Subcutaneous adipose tissue (tissue), 4 donors: ENCODE data around the gene NIN. TPM values are rescaled to one million over a fixed set of nuclear protein-coding genes. Genes with fewer than 3 reads are reported as not detected.

ENCODE experiments used
- total RNA-seq, 4 donors: library from RNA; depleted of rRNA; stranded (reverse); fragments of >200 nt; gene quantifications; one replicate each; pipeline ENCODE4 v1.1.0, GENCODE V29; 2016
- TF ChIP-seq, protein P1 (sequence below): fragments of 450-650 bp; IDR thresholded peaks from one replicate; pipeline ENCODE4 v1.5.1; 2016; ENCODE audit warnings: low read depth, mild to moderate bottlenecking, control low read depth, antibody characterized with exemption, moderate library complexity

The NIN gene
- total RNA-seq, 4 donors from 2014 or later: 33.2 to 44.0 (median 40.6) TPM

DNA sequence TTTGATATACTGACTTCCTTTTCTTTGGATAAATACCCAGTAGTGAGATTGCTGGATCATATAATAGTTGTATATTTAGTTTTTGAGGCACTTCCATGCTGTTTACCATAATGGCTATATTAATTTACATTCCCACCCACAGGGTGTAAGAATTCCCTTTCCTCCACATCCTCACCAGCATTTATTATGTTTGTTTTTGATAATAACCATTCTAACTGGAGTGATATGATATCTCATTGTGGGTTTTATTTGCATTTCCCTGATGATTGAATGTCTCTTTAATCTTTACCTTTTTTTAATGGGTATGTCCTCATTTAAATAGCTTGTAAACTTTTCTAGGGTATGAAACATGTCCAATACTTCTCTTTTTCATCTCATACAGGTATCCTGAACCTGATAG, 151.3 kb downstream of the NIN start:
- TF ChIP-seq, protein P1, sequence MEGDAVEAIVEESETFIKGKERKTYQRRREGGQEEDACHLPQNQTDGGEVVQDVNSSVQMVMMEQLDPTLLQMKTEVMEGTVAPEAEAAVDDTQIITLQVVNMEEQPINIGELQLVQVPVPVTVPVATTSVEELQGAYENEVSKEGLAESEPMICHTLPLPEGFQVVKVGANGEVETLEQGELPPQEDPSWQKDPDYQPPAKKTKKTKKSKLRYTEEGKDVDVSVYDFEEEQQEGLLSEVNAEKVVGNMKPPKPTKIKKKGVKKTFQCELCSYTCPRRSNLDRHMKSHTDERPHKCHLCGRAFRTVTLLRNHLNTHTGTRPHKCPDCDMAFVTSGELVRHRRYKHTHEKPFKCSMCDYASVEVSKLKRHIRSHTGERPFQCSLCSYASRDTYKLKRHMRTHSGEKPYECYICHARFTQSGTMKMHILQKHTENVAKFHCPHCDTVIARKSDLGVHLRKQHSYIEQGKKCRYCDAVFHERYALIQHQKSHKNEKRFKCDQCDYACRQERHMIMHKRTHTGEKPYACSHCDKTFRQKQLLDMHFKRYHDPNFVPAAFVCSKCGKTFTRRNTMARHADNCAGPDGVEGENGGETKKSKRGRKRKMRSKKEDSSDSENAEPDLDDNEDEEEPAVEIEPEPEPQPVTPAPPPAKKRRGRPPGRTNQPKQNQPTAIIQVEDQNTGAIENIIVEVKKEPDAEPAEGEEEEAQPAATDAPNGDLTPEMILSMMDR: no peak

DNA sequence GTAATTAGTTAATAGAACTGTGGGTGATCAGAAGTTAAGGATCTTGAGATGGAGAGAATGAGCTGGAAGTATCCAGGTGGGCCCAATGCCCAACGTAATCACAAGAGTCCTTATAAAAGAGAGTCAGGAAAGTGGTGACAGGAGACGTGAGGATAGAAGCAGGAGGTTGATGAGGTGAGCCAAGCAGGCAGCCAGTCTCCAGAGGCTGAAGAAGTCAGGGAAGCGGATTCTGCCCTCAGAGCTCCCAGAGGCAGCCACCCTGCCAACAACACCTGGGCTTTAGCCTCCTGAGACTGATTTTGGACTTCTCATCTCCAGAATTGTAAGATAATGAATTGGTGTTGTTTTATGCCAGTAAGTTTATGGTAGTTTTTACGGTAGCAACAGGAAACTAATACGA, 152.8 kb downstream of the NIN start:
- TF ChIP-seq, protein P1: no peak

DNA sequence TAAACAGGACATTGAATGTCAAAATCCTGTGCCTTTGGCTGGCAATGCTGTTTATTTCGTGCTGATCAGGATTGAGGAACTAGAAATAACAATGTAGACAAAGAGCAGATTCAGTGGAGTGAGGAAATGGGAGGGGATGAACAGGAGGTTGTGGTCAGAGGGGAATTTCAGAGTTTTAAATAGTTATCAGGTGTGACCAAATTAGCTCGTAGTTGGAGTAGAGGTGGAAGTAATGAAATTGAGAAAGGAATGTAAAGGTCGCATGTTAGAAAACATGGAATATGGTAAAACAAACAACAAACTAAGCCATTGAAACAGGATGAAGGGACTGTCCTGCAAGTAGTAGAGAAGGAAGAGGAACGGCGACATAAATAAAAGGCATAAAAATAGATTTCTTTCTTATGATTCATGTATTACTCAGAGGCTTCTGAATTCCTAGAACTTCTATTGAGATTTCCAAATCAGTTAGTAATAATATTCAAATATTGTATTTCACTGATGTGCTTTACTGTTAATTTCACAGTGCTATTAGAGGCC, 153.4 kb downstream of the NIN start:
- TF ChIP-seq, protein P1: no peak

DNA sequence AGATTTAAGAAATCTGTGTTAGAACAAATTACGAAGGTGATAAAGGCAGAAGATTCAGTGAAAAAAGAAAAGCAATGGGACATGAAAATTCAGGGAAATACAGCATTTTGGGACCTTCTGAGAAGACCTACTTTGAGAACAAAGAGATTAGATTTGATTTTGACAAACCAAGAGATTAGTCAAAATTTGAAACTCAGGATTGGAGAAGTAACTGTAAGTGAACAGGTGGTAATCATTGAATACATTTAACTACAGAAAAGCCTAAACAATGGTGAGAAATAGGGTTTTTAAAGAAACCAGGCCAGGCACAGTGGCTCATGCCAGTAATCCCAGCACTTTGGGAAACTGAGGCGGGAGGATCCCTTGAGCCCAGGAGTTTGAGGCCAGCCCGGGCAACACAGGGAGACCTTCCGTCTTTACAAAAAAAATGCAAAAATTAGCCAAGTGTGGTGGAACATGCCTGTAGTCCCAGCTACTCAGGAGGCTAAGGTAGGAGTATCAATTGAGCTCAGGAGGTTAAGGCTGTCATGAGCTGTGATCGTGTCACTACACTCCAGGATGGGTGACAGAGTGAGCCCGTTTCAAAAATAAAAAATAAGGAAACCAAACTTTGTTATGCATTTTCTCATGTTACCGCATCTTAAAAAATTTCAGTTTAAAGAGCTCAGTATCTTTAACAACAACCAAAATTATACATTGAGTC, 154.0 kb downstream of the NIN start:
- TF ChIP-seq, protein P1: no peak

DNA sequence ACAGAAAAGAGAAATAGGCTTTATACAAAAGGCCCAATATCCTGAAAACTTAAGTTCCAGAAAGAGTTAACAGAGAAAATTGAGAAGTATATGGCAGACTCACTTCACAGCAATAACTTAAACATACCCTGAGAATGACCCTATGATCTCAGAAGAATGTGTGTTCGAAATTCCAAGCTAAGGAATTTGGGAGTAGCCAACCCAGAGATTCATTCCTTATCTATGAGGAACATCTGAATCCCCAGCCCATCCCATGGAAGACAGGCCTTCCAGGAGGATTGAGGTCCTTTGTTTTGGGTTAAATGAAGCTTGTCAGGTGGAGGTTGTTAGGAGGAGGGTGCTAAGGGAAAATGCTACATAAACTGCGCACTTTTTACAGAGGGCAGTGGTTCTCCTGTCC, 155.4 kb downstream of the NIN start:
- TF ChIP-seq, protein P1: no peak

DNA sequence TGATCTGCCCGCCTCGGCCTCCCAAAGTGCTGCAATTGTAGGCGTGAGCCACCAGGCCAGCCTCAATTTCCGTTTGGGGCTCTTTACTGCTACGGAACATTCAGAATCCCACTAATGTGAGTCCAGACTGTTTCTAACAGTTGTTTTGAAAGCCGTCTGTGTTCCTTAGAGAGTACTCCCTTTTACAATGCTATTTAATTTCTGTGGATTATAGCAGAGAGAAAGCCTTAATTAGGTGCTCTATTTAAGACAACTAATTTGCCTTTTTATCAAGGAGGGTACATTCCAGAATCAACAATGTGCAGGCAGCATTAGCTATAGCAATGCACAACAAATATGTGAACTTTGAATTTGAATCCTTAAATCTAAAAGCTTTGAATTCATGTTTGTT, 160.1 kb downstream of the NIN start:
- TF ChIP-seq, protein P1: no peak

DNA sequence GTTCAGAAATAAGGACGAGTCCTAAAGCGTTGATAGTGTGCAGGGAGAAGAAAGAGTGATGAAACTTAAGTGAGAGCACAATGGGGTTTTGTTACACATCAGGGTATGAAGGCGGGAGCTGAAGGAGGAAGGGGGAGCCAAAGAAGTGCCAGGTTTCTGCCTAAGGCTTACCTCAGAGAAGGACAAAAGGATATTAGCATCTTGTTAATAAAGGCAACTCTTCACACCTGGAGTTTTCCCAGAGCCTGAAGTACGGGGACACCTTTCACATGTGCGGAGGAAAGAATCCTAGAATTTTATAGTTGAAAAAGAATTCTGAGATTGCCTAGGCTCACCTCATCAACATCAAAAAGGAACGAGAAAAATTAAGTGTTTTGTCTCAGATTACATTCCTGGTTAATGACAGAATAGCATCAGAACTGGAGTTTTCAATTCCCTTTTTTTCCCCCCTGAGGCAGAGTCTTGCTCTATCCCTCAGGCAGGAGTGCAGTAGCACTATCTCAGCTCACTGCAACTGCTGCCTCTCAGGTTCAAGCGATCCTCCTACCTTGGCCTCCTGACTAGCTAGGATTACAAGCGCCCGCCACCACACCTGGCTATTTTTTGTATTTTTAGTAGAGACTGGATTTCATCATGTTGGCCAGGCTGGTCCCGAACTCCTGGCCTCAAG, 160.6 kb downstream of the NIN start:
- TF ChIP-seq, protein P1: no peak
